Esophagus mucosa (tissue), 1 donor: ENCODE measurements around the gene SPOP. TPM values are rescaled to one million over a fixed set of nuclear protein-coding genes. Genes with fewer than 3 reads are reported as not detected.
A peak's percentile ranks its signal among the peaks of the same experiment; 100 is the strongest.
"Not testable (repeated sequence)": the region's sequence is repeated elsewhere in the genome, so short reads cannot be mapped to it uniquely, and the experiment has no call there.

Experiments used
- ATAC-seq: fragments of 200-7000 bp; cut with Tn5 transposase; one replicate; pipeline ENCODE4 v1.9.1; 2020
- total RNA-seq: library from RNA; stranded (reverse); gene quantifications from one replicate; pipeline ENCODE4 v1.2.4, GENCODE V29; 2023
- donor health status: DM: yes; HTN: yes; CAD: no.

Gene SPOP
- total RNA-seq, 1 donor from 2014 or later, result 27.9 TPM

- ATAC-seq, result no peak
Observed at GRCh38 chr17:49695698-49696232, 17.9 kb upstream of the SPOP start.

DNA sequence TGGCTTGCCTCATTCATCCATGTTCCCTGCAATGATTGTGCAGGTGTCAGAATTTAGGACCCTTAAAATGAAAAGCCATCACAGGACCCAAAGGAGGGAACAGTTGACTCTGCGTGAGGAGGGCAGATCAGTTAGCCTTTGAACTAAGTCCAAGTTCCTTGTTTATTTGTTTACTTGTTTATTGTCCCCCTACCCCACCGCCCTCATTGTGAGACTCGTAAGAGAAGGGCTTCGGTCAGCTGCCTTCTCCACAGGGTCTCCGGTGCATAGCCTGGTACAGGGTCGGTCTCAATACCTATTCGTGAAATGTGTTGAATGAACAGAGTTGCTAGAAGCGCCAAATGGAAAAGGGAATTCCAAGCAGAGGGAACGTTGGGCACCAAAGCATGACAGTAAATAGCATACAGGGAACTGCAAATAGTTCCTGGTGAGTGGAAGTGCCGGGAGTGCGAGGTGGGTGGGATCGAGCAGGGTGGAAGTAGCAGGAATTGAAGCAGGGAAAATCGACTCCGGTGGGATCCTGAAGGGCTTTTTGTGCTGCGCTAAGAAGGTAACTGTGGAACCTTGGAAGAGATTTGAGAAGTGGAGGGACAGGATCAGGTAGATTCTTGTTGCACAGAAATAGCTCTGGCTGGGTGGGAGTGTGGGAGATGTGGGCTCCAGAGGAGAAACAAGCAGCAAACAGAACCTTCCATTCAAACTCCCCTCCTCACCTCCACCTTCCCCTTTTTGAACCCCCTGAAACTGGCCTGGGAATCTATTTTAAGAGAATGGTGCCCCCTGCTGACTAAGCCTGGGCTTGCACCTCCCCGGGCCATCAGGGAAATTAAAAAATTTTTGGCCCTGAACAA lies 17.2 kb upstream of the SPOP start:
- ATAC-seq, result peak; percentile 49

GRCh38 chr17:49692751-49693150 lies 14.9 kb upstream of the SPOP start:
- peak; percentile 15 for ATAC-seq

DNA sequence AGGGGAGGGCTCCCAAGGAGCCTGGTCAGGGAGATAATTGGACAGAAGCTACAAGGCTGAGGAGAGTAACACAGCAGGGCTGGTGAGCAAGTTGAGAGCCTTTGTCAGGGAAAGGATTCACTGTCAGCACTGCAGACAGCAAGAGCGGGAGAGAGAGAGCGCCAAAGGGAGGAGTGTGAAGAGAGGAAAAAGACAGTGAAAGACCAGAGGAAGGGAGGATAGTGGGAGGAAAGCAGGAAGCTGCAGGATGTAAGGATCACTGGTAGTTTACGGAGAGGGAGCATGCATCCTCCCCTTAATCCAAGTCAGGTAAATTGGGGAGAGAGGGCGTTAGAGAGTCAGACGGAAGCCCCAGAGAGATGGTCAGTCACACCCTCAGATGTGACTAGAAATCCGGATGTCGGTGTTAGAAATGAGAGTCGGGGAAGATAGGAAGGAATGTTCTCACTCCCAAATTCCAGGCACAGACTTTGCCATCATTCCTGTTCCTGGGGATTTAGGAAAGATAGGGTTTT lies 13.8 kb upstream of the SPOP start:
- ATAC-seq, result no peak

GRCh38 chr17:49691086-49691676 lies 13.3 kb upstream of the SPOP start:
- no peak for ATAC-seq

GRCh38 chr17:49690256-49690655 lies 12.4 kb upstream of the SPOP start:
- no peak for ATAC-seq

DNA sequence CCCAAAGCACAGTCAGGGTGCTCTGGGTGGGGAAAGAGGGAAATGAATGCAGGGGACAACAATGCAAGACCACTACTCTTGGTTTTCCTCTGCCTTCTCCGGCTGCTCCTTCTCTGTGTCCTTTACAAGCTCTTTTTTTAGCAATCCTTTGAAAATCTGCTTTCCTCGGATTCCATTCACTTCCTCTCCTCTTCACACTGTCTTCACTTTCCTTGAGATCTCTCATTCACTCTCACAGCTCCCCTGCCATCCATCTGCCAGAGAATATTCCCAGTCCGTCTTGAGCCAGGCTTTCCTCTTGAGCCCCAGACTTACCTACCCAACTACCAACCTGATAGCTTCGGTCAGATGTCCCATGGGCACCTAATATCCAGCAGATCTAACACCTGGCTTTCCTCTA lies 11.0 kb upstream of the SPOP start:
- no peak for ATAC-seq

DNA sequence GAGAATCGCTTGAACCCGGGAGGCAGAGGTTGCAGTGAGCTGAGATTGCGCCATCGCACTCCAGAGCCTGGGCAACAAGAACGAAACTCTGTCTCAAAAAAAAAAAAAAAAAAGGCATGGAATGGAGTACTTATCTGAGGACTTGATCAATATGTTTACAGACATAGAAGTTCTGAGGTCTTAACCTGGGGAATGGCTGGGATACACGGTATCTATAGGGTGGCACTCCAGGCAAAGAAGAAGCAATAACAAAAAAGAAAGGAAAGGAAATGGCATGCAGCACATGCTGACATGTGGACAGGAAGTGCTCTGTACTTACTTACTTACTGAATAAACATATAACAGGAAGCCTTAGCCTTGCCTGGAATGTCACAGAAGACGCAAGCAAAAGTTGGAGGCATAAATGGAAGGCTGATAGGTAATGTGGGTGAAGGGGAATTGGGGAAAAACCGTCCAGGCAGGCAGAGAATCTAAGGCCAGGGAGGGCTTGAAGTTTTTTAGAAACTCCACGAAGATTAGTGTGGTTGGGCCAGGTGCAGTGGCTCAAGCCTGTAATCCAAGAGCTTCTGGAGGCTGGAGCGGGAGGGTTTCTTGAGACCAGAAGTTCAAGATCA lies 10.1 kb upstream of the SPOP start:
- ATAC-seq, result no peak

GRCh38 chr17:49681106-49681979 lies 3.4 kb upstream of the SPOP start:
- no peak for ATAC-seq

DNA sequence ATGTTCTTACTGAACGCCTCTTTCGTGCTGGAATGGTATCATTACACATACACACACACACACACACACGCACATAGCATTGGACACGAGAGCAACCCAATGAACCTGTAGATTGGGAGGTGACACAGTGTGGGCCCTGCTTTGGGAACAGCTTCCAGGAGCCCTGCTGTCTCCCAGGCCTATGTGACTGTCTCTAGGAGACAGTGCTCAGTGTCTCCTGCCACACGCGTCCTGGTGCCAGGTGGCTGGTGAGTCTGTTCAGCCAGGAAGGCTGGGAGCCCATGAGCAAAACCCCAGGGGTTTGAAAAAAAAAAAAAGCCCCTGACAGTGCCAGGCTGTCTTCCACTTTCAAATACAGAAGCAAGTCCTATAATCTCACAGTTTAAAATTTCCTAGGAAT lies 2.4 kb upstream of the SPOP start:
- ATAC-seq, result no peak

DNA sequence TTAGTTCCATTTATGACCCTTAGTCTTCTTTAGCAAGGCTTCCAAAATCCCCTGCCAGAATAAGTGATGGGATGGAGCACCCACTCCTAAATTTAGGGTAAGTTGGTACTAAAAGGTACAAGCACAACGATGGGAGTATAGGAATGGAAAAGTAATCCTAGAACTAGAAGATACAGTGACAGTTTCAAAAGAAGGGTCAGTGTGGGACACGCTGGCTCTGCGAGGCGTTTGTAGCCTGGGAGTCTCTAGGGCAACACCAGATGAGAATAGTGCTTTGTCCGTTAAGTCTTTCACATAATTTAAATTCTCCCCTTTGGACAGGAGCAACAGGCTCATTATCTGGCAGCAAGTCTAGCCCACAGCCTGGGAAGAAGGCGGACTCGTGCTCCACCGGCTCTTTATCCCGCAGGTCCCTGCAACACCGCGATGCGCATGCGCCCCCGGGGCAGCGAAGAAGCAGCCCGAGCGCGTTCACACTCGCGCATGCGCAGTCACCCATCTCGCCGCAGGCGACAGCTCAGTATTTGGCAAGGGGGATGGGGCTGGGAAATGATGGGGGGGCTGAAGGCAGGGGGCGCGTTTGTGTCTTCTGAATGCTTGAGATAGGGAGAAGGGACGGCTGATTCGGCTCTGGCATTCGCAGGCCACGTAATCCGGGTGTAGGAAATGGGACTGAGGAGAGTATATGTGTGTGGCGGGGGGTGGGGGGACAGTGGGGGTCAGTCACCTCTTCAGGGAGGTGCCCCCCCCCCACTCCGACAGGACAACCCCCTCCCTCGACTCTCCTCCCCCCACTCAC lies 564 bp downstream of the SPOP start:
- ATAC-seq, result peak; percentile 73

- ATAC-seq, result no peak
Observed at GRCh38 chr17:49676276-49676868, 1.5 kb downstream of the SPOP start.

GRCh38 chr17:49674507-49674906 lies 3.4 kb downstream of the SPOP start:
- no peak for ATAC-seq

DNA sequence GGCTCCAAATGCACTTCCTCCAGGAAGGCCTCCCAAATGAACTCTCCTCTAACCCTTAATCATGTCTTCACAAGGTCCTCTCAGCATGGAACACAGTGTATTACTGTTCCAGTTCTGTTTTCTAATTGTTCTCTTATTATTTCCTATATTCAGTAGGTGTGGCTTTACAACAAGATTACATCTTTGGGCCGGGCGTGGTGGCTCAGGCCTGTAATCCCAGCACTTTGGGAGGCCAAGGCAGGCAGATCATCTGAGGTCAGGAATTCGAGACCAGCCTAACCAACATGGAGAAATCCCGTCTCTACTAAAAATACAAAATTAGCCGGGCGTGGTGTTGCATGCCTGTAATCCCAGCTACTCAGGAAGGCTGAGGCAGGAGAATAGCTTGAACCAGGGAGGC lies 4.2 kb downstream of the SPOP start:
- not testable (repeated sequence) for ATAC-seq

DNA sequence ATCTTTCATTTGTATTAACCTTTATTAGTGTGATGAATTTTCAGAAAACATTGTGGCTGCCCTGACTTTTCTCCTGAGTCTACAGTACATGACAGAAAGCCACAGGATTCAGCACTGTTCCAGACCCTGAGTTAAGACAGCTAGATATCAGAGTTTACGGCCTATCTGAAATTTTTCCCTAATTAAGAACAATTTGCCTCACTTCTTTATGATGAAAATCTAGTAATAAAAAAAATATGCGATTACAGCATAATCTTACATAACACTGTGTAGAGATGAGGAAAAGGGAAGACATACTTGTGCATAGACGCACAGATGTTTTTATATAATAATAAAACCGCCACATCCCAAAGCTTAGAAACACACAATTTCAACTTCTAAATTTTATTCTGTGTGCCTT lies 7.3 kb downstream of the SPOP start:
- no peak for ATAC-seq

DNA sequence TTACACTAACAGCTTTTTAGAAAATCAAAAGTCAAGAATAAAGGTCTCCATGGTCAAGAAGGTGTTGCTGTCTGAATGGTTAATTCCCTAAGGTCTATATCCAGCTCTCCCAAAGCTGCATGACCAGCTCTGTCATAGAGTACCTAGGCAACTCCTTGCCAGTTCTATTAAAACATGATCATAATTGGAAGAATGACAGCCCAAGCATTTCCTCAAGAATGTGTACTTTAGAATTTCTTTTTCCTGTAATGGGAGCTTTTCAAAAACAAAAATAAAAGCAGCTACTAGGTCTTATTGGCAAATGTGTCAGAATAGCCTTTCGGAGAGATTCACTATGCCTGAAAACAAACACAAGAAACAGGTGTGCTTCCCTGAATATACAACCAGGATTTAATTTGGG lies 7.9 kb downstream of the SPOP start:
- ATAC-seq, result no peak

- peak; percentile 39 for ATAC-seq
Observed at GRCh38 chr17:49667854-49668253, 10.0 kb downstream of the SPOP start.

GRCh38 chr17:49664706-49665211 lies 13.1 kb downstream of the SPOP start:
- ATAC-seq, result no peak

GRCh38 chr17:49659661-49660382 lies 18.1 kb downstream of the SPOP start:
- no peak for ATAC-seq

GRCh38 chr17:49656247-49656646 lies 21.6 kb downstream of the SPOP start:
- no peak for ATAC-seq
